MV-4-11 (cell line): ENCODE results near the gene FHL5.
"Not testable (repeated sequence)": the region's sequence is repeated elsewhere in the genome, so short reads cannot be mapped to it uniquely, and the experiment has no call there.

Source experiments
- DNase-seq: peaks from one replicate; lab custom pipeline; 2025; lab: John Stamatoyannopoulos, UW

Gene FHL5

GRCh38 chr6:96610019-96610418 is 47.1 kb downstream of the FHL5 start:
- no peak for DNase-seq

DNA sequence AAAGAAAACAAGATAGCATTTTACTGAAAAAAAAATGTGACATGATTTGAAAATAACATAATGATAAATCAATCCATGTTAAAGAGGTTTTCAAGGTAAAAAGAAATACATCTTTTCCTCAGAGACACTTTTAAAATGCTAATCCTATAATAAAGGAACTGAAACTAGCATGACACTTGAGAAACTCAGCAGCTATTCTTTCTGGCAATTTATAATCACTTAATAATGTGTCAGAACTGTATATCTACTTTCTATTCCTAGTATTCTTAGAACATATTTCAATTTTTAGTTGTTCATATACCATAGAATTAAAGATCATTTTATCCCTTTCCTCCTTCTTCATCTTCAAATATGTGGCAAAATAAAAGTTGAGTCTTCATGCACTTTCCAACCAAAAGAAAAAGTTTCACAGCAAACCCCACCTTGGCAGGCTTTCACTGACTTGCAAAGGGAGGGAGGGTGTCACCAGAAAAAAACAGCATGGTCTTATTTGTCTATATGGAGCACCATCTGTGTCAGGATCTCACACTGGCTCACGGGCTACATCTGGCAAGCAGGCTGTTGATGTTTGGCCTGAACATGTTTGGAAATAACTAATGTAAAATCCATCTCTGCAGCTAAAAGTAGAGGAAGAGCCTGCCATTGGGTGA is 48.5 kb downstream of the FHL5 start:
- DNase-seq: peak; percentile 7

GRCh38 chr6:96613291-96613999 is 50.5 kb downstream of the FHL5 start:
- no peak for DNase-seq

DNA sequence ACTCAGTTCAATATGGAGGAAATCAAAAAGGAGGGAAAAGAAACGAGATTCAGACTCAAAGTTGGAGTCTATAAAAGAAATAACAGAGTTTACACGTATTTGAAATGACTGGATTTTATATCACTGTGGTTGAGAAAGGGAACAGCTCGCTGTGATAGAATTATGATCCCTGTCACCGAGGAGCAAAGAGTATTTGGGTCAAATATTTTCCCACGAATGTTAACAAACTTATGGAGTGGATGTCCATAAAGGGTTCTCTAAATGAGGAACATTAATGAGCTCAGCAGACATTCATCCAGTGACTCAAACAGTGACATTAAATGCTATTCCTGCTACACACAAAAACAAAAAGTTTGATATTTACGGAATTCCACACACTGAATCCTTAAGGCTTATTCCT is 57.9 kb downstream of the FHL5 start:
- no peak for DNase-seq

- DNase-seq: no peak
Observed at GRCh38 chr6:96621983-96622382, 59.1 kb downstream of the FHL5 start.

DNA sequence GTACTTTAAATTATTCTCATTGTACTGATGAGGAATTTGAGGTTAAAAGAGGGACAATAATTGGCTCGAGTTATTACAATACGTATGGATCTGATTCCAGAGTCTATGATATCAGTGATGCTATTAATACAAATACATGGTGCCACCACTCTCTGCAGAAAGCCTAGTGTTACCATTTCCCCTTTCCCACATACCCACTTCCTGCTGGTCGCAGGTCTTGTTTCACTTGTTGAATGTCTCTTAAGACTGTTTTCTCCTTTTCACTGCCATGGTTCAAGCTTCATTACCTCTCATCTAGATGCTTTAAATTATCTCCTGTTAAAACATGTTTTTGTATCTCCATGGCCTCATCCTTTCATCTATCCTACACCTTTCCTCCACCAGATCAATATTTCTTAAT is 62.0 kb downstream of the FHL5 start:
- DNase-seq: peak; percentile 28

DNA sequence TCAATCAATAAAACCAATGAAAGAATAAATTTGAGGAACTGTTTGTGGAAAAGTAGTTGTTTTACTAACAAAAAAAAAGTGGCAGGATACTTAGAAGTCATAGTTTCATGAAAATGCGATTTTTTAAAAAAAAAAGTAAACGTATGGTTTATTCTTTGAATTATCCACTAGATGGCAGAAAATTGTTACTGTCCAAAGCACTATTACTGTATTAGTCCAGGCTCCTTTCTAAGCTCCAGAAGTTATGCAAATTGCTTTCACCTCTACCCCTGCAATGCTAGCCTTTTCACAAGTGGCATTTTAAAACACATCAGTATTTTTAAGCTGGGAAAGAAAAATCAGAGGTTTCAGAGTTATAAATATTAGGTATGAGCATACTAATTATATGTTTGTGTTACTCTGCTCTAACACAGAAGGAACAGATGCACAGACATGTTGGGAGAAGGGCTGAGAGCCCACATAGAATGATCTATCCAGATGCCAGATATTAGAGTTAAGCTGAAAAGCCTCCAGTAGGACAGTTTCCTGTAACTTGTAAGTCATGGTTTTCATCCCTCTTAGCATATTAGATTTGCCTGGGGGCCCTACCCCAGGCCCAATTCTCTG is 63.9 kb downstream of the FHL5 start:
- peak; percentile 26 for DNase-seq

- no peak for DNase-seq
Observed at GRCh38 chr6:96631248-96631647, 68.3 kb downstream of the FHL5 start.

DNA sequence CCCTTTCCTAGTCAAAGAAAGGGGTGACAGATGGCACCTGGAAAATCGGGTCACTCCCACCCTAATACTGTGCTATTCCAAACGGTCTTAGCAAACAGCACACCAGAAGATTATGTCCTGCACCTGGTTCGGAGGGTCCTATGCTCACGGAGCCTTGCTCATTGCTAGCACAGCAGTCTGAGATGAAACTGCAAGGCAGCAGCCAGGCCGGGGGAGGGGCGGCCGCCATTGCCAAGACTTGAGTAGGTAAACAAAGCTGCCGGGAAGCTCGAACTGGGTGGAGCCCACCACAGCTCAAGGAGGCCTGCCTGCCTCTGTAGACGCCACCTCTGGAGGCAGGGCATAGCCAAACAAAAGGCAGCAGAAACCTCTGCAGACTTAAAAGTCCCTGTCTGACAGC is 75.1 kb downstream of the FHL5 start:
- not testable (repeated sequence) for DNase-seq

GRCh38 chr6:96645106-96645505 is 82.2 kb downstream of the FHL5 start:
- no peak for DNase-seq

DNA sequence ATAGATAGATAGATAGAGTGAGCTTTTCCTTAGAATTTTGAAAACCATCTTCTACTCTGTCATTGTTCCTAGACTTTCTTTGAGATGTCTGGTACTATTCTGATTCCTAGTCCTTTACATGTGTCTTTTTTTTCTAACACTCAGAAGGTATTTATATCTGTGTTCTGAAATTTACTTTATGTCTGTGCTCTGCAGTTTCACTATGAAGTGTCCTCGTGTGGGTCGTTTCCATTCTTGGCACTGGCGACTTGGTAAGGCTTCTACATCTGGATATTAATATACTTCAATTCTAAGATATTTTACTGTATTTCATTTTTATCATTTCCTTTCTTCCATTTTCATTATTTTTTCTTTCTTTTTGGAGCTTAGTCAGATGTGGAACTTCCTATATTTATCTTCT is 87.0 kb downstream of the FHL5 start:
- DNase-seq: no peak

DNA sequence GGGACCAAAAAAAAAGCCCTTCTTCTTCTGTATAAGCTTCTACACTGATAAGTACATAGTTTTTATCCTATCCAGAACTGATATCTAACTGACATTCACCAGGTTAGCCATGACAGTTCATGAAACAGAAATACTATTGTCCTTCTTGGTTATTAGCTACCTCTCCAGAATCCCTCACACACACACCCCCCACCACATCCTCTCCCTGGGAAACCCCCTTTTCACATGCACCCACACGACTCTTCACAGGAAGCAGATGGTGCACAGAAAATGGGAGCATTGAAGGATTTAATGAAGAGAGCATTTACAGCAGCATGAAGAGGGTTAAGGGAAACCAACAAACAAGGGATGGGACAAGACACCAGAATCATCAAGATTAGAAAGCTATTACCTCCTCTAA is 88.9 kb downstream of the FHL5 start:
- DNase-seq: no peak

DNA sequence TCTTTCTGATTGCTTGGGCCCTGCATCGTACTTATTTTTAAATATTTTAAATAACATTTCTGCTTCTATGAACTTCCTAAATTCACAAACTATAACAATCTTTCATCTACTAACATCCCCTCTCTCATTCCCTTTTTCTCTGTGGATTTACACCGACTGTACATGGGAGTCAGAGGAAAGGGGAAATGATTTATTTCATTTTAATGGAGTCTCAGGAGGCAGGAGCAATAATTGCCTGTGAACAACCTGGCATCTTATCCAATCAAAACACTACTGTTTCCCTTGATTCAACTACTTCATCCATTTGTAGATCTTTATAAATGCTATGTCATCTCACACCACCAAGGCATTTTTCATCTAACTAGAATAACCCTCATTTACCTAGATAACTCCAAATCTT is 89.6 kb downstream of the FHL5 start:
- no peak for DNase-seq

DNA sequence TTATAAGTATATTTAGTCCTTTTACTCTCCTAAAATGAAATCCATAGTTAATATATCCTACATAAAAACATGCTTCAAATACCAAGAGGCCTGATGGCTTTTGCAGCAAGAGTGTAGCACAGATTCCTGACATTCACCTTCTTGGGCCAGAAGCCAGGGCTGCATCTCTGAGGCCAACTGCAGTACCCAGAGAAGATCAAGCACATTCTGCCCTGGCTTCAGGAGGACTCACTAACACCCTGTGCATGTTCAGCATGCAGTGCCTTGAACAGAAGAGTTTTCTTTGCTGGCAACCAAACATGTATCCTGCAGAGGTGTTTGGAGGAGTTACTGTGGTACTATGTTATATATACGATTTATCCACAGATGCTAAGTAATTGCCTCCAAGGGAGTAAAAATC is 90.3 kb downstream of the FHL5 start:
- no peak for DNase-seq

DNA sequence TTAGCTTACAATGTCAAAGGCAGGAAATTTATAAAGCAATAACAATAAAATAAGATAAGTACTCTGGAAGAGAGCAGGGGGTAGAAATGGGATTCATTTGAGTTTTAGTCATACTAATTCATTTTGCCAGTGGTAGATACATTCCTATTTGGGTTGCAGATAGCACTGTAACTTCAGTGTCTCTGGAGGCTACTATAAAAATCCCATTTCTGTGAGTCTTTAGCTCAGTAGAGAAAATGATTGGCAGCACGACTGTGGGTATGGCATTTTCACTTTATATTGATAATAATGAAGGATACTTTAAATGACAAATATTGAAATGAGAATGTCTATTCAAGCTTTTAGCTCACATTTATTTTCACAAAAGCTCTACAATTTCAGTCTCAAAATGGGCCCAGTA is 93.6 kb downstream of the FHL5 start:
- DNase-seq: no peak

DNA sequence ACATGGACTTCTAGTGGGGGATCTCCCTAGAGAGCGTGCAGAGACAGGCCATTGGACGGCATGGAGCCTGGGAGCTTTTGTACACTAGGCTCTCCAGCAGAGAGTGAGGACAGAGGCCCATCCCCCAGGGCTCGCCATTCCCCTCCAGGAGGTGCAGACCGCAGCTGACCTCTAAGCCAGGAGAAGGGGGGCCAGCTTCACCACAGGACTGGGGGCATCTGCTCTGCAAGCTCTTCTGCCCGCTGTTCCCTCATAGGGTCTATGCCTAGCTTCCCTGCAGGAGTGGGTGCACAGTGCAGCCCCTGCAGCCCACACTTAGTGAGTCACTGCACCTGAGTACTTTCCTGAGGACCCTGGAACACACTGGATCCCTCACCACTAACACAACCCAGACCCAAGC is 94.4 kb downstream of the FHL5 start:
- DNase-seq: no peak

DNA sequence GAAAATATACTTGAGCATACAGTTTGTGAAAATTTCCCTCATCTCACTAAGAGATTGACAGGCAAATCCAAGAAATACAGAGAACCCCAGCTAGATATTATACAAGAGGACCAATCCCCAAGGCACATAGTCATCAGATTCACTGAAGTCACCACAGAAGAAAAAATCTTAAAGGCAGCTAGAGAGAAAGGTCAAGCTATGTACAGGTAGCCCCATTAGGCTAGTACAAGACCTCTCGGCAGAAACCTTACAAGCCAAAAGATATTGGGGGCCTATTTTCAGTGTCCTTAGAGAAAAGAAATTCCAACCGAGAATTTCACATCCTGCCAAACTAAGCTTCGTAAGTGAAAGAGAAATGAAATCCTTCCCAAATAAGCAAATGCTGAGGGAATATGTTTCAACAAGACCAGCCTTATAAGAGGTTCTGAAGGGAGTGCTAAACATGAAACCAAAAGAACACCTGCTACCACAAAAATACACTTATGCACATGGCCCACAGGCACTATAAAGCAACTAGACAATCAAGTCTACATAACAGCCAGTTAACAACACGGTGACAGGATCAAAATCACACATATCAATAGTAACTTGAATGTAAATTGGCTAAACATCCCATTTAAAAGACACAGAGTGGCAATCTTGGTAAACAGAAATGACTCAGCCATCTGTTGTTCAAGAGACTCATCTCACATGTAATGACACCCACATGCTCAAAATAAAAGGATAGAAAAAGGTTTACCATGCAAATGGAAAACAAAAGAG is 96.3 kb downstream of the FHL5 start:
- DNase-seq: no peak
